Tibial nerve (tissue), 3 donors: ENCODE results near the gene GRPR.

Source experiments
- CTCF ChIP-seq, 5 experiments: fragments of 200-600 bp in 3 of 5; fragments of 450-650 bp in 2 of 5; sonication (generic) in 3 of 5; IDR thresholded peaks; one replicate each; pipeline ENCODE4 v1.5.1; 2016 to 2019; ENCODE audit warnings: antibody characterized with exemption in 5 of 5, mild to moderate bottlenecking in 3 of 5, moderate library complexity in 2 of 5
- POLR2A ChIP-seq, 2 donors: fragments of 450-650 bp; IDR thresholded peaks; one replicate each; pipeline ENCODE4 v1.6.1; 2017; ENCODE audit warnings: antibody characterized with exemption in 2 of 2, mild to moderate bottlenecking in 2 of 2, moderate library complexity in 2 of 2

- no peak for TF ChIP-seq CTCF (IDR thresholded peaks at IDR 0.05)
- no peak for TF ChIP-seq POLR2A (IDR thresholded peaks at IDR 0.05)
These were observed 63.1 kb downstream of the GRPR start for GRCh38 chrX:16186380-16187007.
